Tibial nerve (tissue), 4 donors: ENCODE measurements around the gene NAPSA. TPM values are rescaled to one million over a fixed set of nuclear protein-coding genes. Genes with fewer than 3 reads are reported as not detected.

ENCODE experiments used
- DNase-seq, 2 donors: peaks; one replicate each; pipeline ENCODE4 v3.0.0-alpha.2; 2019; ENCODE audit warnings: low spot score in 2 of 2
- H3K27ac ChIP-seq, 4 donors: fragments of 200-600 bp; sonication (generic) in 3 of 4; one replicate each; pipeline ENCODE4 v1.5.1; 2017 to 2019; ENCODE audit warnings: mild to moderate bottlenecking in 1 of 4
- H3K27me3 ChIP-seq, 2 donors: fragments of 200-600 bp; sonication (generic) in 1 of 2; one replicate each; pipeline versions ENCODE4 v1.5.1 to v1.6.0; 2017 to 2019
- H3K36me3 ChIP-seq, 3 donors: fragments of 200-600 bp; sonication (generic); one replicate each; pipeline ENCODE4 v1.5.1; 2018 to 2019
- H3K4me1 ChIP-seq, 4 donors: fragments of 200-600 bp; sonication (generic) in 3 of 4; one replicate each; pipeline ENCODE4 v1.5.1; 2017 to 2019
- H3K4me3 ChIP-seq, 4 donors: fragments of 200-600 bp; sonication (generic) in 3 of 4; one replicate each; pipeline ENCODE4 v1.5.1; 2017 to 2019; ENCODE audit warnings: mild to moderate bottlenecking in 1 of 4, moderate library complexity in 1 of 4
- H3K9me3 ChIP-seq, 4 donors: fragments of 200-600 bp; sonication (generic) in 3 of 4; one replicate each; pipeline ENCODE4 v1.5.1; 2017 to 2019
- CTCF ChIP-seq, 5 experiments: fragments of 200-600 bp in 3 of 5; fragments of 450-650 bp in 2 of 5; sonication (generic) in 3 of 5; IDR thresholded peaks; one replicate each; pipeline ENCODE4 v1.5.1; 2016 to 2019; ENCODE audit warnings: antibody characterized with exemption in 5 of 5, mild to moderate bottlenecking in 3 of 5, moderate library complexity in 2 of 5
- EP300 ChIP-seq, 2 donors: sonication (generic); formaldehyde crosslinking; IDR thresholded peaks; one replicate each; pipeline ENCODE4 v1.6.1; 2017; ENCODE audit warnings: antibody characterized with exemption in 2 of 2, mild to moderate bottlenecking in 1 of 2
- POLR2A ChIP-seq, 2 donors: fragments of 450-650 bp; IDR thresholded peaks; one replicate each; pipeline ENCODE4 v1.6.1; 2017; ENCODE audit warnings: antibody characterized with exemption in 2 of 2, mild to moderate bottlenecking in 2 of 2, moderate library complexity in 2 of 2
- WGBS, 2 donors: methylation state at CpG; one replicate each; pipeline ENCODE4 v1.1.5; 2018; 5-methylcytosine and 5-hydroxymethylcytosine counted together
- total RNA-seq, 4 donors: library from RNA; depleted of rRNA; stranded (reverse); fragments of >200 nt; gene quantifications; one replicate each; pipeline ENCODE4 v1.1.0, GENCODE V29; 2016

NAPSA gene
- total RNA-seq, 4 donors from 2014 or later = 0.39 to 2.1 TPM; not detected in 2

GRCh38 chr19:50362656-50363424 is 2.6 kb downstream of the NAPSA start:
- TF ChIP-seq CTCF (IDR thresholded peaks at IDR 0.05) (no peak), POLR2A (IDR thresholded peaks at IDR 0.05) (no peak), EP300 (IDR thresholded peaks at IDR 0.05) (no peak)
- WGBS, 2 donors = 67 to 69% methylated on average over 11 of the region's 11 CpGs
- Histone ChIP-seq H3K4me1 (peaks cover 0 to 5% (median under 1%) of the 10 kb centered on the region in 4 donors), H3K36me3 (no peaks in the 10 kb centered on the region), H3K4me3 (no peak overlapping the region), H3K27me3 (no peaks in the 10 kb centered on the region), H3K27ac (no peak overlapping the region), H3K9me3 (no peaks in the 10 kb centered on the region)
- no peak for DNase-seq

- H3K36me3 ChIP-seq = no peaks in the 10 kb centered on the region
- 83 to 86% methylated on average over 7 of the region's 7 CpGs for WGBS, 2 donors
- no peak for DNase-seq
- H3K27ac ChIP-seq = no peak overlapping the region
- H3K27me3 ChIP-seq = no peaks in the 10 kb centered on the region
- peaks cover 0 to 13% (median 1%) of the 10 kb centered on the region in 4 donors for H3K4me1 ChIP-seq
- TF ChIP-seq CTCF (IDR thresholded peaks at IDR 0.05) (no peak), EP300 (IDR thresholded peaks at IDR 0.05) (no peak), POLR2A (IDR thresholded peaks at IDR 0.05) (no peak)
- no peaks in the 10 kb centered on the region for H3K9me3 ChIP-seq
- no peak overlapping the region for H3K4me3 ChIP-seq
These were observed 3.4 kb downstream of the NAPSA start for GRCh38 chr19:50362030-50362412.

GRCh38 chr19:50361290-50362029 is 4.0 kb downstream of the NAPSA start:
- TF ChIP-seq POLR2A (IDR thresholded peaks at IDR 0.05) (no peak), EP300 (IDR thresholded peaks at IDR 0.05) (no peak), CTCF (IDR thresholded peaks at IDR 0.05) (no peak)
- 82 to 85% methylated on average over 7 of the region's 7 CpGs for WGBS, 2 donors
- no peaks in the 10 kb centered on the region for H3K27me3 ChIP-seq
- DNase-seq = no peak
- no peak overlapping the region for H3K27ac ChIP-seq
- no peaks in the 10 kb centered on the region for H3K9me3 ChIP-seq
- H3K4me1 ChIP-seq = peaks cover 0 to 17% (median 1%) of the 10 kb centered on the region in 4 donors
- no peaks in the 10 kb centered on the region for H3K36me3 ChIP-seq
- no peak overlapping the region for H3K4me3 ChIP-seq

- Histone ChIP-seq H3K4me3 (no peak overlapping the region), H3K4me1 (peaks cover 0 to 17% (median 1%) of the 10 kb centered on the region in 4 donors), H3K9me3 (no peaks in the 10 kb centered on the region), H3K27ac (no peak overlapping the region), H3K27me3 (no peaks in the 10 kb centered on the region), H3K36me3 (no peaks in the 10 kb centered on the region)
- DNase-seq = no peak
- no peak for TF ChIP-seq EP300 (IDR thresholded peaks at IDR 0.05)
- TF ChIP-seq POLR2A (IDR thresholded peaks at IDR 0.05) = no peak
- no peak for TF ChIP-seq CTCF (IDR thresholded peaks at IDR 0.05)
- 94 to 98% methylated on average over 9 to 10 of the region's 11 CpGs for WGBS, 2 donors
These were observed 6.1 kb downstream of the NAPSA start for GRCh38 chr19:50359328-50359818.
